IPS DF 4.7 (cell line): Measurements from ENCODE around the gene TEAD3.

Experiments
- DNase-seq: peaks from one replicate; pipeline ENCODE4 v3.0.0-alpha.2; 2013; ENCODE audit warnings: low spot score; ENCODE audit errors: extremely low read depth

The TEAD3 gene

GRCh38 chr6:35492258-35492973, 4.5 kb downstream of the TEAD3 start:
- DNase-seq, result no peak

DNA sequence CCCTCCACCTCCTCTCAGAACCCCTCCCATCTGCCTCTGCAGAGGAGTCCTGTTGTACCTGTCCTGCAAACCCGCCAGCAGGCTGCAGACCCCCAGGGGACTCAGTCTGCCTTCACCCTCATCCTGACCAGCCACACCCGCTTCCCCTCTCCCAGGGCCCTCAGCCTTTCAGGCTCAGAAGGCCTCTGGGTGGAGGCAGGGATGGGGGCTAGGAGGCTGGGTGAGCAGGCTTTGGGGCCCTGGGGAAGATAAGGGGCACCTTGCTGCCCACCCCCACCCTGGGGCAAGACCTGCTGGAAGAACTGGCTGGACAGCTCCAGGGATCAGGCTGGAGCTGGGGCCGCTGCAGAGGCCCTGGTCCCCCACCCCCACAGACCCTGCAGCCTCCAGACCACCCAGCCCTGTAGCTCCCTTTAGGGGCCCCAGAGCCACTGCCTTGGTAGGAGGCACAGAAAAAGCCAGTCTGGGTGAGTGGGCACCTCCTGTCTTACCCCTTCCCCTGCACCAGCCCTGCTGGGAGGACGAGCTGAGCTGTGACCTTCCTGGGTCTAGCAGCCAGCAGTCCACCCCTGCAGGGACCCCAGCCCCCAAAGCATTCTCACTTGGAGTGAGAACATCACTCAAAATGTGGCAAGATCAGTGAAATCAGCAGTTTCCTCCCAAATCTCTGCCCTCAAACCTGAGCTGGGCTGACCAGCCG, 5.2 kb downstream of the TEAD3 start:
- DNase-seq, result no peak

DNA sequence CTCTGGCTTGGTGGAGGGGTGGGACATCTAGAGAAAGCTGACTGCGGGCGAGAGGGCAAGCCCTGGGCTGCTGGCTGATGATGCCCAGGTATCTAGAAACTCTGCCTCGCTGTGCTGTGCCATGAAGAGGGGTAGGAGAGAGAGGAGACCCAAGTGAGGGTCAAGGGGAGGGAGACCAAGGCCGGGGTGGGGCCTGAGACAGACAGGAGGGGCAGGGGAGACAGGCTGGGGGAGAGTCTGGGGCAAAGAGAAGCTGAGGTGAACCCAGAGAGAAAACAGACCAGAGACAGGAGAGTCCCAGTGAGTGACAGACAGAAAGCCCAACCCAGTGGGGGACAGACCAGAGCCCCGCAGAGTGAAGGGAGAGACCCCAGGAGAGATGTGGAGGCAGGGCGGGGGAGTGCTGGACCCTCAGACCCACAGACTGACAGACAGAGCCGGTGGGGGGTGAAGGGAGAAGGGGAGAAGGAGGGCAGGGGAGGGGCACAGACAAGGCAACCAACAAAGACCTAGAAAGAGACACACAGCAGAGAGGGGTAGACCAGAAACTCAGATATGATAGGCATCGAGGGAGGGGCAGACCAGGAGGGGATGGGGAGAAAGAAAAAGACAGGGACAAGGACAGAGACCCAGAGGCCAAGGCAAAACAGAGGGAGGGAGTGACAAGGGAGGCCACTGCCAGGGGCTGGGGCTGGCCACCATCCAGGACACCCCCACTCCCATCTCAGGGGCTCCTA, 5.9 kb downstream of the TEAD3 start:
- DNase-seq, result no peak

DNA sequence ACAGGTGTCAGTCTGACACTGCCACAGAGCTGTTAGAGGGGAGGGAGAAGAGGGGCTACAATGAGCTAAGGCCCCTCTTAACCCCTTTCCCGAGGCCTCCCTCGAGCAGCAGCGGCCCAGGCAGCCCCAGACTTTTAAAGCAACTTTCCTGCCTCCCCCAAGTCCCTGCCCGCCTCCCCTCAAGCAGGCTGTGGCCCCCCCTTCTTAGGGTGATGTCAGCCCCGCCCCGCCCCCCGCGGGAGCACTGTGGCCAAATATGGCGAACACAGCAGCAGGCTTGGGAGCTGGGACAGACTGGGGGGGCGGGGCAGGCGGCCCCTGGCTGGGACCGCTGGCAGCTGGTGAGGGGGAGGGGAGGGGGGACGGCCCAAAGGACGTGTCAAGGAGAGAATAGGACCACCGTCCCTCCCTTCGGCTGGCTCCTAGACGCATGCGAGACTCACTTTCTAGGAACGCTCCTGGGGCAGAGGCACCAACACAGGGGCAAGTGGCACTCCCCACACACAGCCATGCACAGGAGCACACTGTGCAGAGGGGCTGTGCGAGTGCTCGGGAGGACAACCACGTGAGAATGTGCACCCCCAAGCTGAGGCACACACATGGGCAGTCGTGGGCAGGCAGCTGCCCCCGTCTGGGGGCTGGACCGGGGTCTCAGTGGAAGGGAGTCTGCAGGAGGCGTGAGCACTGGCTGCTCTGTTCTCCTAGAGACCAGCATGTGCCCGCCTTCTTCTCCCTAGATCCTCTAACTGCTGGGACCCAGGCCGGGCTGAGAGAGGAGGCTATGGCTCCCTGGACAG, 6.7 kb downstream of the TEAD3 start:
- no peak for DNase-seq

- no peak for DNase-seq
These were observed 7.8 kb downstream of the TEAD3 start for GRCh38 chr6:35489066-35489465.

GRCh38 chr6:35488517-35488862, 8.4 kb downstream of the TEAD3 start:
- DNase-seq, result no peak

GRCh38 chr6:35487658-35488516, 9.0 kb downstream of the TEAD3 start:
- DNase-seq, result no peak

DNA sequence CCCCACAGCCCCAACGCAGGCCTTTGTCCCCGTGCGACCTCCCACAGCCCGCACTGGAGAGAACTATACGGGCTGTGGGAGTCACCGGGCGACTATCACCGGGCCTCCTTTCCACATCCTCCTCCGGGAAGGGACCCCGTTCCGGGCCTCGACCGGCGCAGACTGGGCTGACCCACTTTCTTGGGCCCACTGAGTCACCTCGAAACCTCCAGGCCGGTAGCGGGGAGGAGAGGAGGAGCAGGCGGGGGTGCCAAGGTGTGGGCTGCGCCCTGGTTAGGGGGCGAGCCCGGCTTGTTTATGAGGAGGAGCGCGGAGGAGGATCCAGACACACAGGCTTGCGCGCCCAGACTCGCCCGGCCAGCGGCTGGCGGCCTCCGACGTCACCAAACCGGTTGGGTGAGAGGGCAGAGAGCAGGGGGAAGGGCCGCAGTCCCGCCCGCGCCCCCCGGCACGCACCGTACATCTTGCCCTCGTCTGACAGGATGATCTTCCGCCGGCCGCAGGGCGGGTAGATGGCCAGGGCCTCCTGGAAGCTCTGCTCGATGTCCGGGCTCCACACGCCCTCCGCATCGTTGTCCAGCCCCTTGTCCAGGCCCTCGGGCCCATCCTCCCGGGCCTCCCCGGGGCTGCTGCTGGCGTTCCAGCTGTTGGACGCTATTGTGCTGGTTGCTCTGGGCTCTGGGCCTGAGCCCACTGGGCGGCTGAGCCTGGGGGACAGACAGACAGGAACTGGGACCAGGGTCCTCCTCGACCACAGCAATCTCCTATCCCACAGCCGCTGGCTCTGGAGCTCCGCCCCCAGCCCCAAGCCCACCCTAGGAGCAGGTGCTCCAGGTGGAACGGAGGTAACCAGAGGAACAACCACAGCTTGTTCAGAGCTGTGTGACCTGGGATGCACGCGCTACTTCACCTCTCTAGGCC, 10.6 kb downstream of the TEAD3 start:
- DNase-seq, result no peak

DNA sequence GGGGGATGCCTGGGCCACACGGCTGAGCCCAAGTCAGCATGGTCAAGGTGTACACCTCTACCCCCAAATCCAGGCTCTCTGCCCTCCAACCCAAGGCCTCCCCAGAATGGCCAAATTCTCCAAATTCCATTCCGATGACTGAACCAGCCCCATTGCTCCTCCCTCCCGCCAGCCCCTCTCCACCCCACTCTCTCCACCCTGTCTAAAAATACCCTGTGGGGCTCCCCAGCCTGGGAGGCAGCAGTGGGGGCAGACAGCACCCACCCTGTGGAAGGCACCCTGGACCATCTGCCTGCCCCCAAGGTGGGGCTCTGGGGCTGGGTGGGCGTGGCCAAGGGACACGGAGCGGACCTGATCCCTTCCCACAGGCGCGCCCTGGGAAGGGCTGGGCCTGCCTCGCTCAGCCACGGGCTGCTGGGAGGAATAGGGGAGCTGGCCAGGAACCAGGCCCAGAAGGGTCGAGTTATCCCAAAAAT, 11.4 kb downstream of the TEAD3 start:
- DNase-seq, result no peak

GRCh38 chr6:35484921-35485392, 11.9 kb downstream of the TEAD3 start:
- DNase-seq, result no peak

GRCh38 chr6:35483893-35484645, 12.8 kb downstream of the TEAD3 start:
- no peak for DNase-seq

DNA sequence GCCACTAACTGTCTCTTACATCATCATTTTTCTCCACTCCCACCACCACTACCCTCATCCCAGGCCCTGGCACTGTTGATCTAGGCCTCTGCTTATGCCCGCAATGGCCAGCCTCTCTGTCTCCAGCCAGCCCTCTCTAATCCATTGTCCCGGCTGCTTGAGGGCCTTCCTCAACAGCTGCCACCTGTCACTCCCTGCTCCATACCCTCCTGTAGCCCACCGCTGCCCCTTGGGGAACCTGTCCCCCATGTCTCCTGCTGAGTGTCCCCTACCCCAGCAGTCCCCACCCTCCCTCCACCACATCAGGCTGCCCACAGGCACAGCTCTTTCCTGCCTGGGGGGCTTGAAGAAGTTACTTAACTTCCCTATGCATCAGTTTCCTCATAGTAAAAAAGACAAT, 13.4 kb downstream of the TEAD3 start:
- DNase-seq, result no peak

DNA sequence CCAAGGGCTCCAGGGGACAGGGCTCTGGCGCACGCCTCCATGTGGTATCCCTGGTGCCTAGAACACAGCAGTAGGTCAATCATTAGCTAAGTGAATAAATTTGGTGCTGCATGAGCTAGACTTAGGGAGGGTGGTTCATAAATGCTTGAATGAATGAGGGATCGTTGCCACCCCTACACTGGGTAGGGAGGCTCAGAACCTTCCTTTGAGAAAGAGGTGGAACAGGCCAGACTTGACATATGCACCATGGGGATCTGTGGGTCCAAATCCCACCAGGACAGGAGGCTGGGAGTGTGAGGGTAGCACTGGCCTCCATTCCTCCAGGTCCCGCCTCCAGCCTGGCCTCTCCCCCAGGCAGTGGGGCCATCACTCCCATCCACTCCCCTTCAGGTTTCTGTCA, 13.8 kb downstream of the TEAD3 start:
- no peak for DNase-seq

GRCh38 chr6:35481226-35481625, 15.7 kb downstream of the TEAD3 start:
- DNase-seq, result no peak

- no peak for DNase-seq
These were observed 16.7 kb downstream of the TEAD3 start for GRCh38 chr6:35480176-35480575.

DNA sequence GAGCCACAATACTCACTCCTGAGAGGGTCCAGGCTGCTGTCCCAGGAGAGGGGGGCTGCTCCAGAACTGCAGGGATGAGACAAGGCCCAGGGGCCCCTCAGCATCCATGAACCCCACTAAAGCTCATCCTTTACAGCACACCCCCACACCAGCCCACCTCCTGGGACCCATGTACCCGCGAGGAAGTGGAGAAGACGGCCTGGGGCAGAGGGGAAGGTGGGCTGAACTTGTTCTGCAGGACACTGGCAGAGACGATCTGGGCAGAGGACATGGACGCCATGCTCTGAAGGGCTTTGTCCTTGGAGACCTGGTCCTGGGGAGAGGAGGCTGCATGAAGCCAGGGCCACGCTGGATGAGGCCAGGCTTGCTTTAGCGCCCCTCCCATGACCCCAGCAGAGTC, 18.6 kb downstream of the TEAD3 start:
- no peak for DNase-seq

DNA sequence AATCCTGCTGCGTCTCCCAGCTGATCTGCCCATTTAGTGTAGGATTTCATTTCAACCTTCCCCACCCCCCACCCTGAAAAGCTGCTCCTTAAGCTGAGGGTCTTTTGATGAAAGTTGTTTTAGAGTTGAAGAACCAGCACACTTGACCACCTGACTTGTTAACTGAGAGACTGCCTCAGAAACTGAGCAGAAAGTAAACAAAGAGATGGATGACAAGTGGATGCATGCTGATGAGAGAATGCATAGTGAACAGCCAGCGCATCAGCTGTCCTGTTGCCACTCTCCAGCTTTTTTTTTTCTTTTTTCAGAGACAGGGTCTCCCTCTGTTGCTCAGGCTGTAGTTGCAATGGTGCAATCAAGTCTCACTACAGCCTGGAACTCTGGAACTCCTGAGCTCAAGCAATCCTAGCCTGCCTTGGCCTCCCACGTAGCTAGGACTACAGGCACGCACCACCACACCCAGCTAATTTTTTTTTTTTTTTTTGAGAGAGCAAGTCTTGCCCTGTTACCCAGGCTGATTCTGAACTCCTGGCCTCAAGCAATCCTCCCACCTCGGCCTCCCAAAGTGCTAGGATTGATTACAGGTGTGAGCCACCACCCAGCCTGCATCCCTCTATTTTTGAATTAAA, 19.2 kb downstream of the TEAD3 start:
- DNase-seq, result no peak

DNA sequence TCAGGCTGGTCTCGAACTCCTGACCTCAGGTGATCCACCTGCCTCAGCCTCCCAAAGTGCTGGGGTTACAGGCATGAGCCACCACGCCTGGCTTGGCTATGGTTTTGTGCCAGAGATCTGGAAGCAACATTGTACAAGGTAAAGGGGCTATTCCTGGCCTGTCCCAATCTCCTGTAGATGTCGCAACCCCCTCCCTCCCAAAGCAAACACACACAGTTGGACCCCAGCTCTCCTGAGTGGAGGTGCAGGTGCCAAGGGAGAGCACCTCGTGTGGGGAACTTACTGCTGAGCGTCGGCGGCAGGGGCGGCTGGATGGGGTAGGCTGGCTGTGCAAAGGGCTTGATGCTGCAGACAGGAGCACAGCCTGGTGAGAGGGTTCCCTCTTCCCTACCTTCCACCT, 19.9 kb downstream of the TEAD3 start:
- DNase-seq, result no peak
